Brain microvascular endothelial cell (primary cell): Measurements from ENCODE around the gene SOCS7.

ENCODE experiments used
- DNase-seq: peaks from one replicate; pipeline ENCODE4 v3.0.0-alpha.2; 2020
- H3K27ac ChIP-seq: fragments of 250-450 bp; sonication (Bioruptor Pico); 2 replicates; pipeline ENCODE4 v1.5.1; 2020; ENCODE audit warnings: mild to moderate bottlenecking, moderate library complexity
- H3K27me3 ChIP-seq: fragments of 250-450 bp; sonication (Bioruptor Pico); replicated peaks from 2 replicates; pipeline ENCODE4 v1.5.1; 2020; ENCODE audit warnings: mild to moderate bottlenecking
- H3K36me3 ChIP-seq: fragments of 250-450 bp; sonication (Bioruptor Pico); replicated peaks from 2 replicates; pipeline ENCODE4 v1.5.1; 2020; ENCODE audit warnings: mild to moderate bottlenecking
- H3K4me3 ChIP-seq: 2 replicates; pipeline ENCODE4 v1.5.1; 2011; ENCODE audit warnings: low read depth, mild to moderate bottlenecking, control low read depth, low read length, moderate library complexity
- CTCF ChIP-seq: IDR thresholded peaks from 2 replicates; pipeline ENCODE4 v1.5.1; 2011; ENCODE audit warnings: low read depth, mild to moderate bottlenecking, moderate library complexity, low read length, control low read depth, inconsistent platforms; ENCODE audit errors: missing control alignments
- in situ Hi-C: cut with HindIII; loops from 2 replicates; pipeline ENCODE4 v1.10.0; 2017; ENCODE audit warnings: low sequenced_read_pairs, low pct_ligation_motif_present

The SOCS7 gene

DNA sequence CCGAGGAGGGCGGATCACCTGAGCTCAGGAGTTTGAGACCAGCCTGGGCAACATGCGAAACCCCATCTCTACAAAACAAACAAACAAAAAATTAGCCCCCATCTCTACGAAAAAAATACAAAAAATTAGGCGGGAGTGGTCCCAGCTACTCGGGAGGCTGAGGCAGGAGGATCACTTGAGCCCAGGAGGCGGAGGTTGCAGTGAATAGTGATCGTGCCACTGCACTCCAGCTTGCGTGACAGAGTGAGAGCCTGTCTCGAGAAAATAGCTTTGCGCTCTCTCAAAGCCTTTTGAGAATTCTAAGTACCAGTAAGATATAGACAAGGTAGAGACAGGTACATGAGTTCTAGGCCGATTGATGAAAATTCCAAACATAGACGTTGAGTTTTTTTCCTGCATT, 2.0 kb downstream of the SOCS7 start:
- TF ChIP-seq CTCF, result no peak
- Histone ChIP-seq H3K4me3 (no peak overlapping the region), H3K27me3 (no peaks in the 10 kb centered on the region), H3K27ac (no peak overlapping the region), H3K36me3 (no peaks in the 10 kb centered on the region)
- no peak for DNase-seq
- in situ Hi-C loops, result no loop called here

DNA sequence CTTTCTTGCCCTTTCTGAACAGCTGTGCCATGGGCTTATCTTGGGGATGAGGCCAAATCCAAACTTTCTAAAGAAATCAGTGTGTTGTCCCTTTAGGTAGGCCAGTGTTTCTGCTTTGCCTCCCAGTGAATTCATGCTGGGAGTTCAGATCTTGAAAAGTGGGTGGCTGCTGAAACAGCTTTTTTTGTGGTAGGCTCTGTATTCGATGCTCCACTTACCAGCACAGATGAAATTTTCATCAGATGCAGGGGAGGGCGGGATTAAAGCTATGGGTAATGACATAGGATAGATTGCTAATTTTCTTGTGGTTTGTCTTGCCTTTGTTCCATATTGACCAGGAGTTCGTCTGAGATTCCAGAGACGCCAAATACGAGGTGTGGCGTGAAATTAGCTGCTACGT, 2.8 kb downstream of the SOCS7 start:
- no peak for TF ChIP-seq CTCF
- no peak for DNase-seq
- H3K4me3 ChIP-seq, result no peak overlapping the region
- H3K27me3 ChIP-seq, result no peaks in the 10 kb centered on the region
- H3K27ac ChIP-seq, result no peak overlapping the region
- H3K36me3 ChIP-seq, result no peaks in the 10 kb centered on the region
- in situ Hi-C loops, result no loop called here

DNA sequence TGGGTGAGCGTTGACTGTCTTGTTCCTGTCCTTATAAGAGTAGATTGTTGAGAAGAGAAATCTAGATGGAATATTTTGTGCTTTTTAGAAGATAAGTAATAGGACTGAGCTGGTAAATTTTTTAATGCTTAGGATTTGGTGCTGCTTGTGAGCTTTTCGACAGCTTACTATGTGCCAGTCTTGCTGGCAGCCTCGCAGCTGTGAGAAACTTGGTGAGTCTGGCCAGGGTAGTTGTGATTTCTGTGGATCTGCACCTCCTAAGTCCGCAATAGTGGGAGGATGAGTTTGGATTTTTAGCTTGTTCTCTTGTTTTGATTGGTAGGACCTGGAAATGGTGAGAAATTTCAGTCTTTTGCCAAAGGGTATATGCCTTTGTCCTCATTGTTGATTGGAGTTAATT, 3.6 kb downstream of the SOCS7 start:
- Histone ChIP-seq H3K27ac (no peak overlapping the region), H3K4me3 (no peak overlapping the region), H3K36me3 (no peaks in the 10 kb centered on the region), H3K27me3 (no peaks in the 10 kb centered on the region)
- no peak for DNase-seq
- TF ChIP-seq CTCF, result no peak
- in situ Hi-C loops, result no loop called here

- H3K27me3 ChIP-seq, result no peaks in the 10 kb centered on the region
- in situ Hi-C loops, result no loop called here
- H3K36me3 ChIP-seq, result no peaks in the 10 kb centered on the region
- no peak for TF ChIP-seq CTCF
- no peak for DNase-seq
- H3K4me3 ChIP-seq, result no peak overlapping the region
- no peak overlapping the region for H3K27ac ChIP-seq
These were observed 6.0 kb downstream of the SOCS7 start for GRCh38 chr17:38357486-38358123.

DNA sequence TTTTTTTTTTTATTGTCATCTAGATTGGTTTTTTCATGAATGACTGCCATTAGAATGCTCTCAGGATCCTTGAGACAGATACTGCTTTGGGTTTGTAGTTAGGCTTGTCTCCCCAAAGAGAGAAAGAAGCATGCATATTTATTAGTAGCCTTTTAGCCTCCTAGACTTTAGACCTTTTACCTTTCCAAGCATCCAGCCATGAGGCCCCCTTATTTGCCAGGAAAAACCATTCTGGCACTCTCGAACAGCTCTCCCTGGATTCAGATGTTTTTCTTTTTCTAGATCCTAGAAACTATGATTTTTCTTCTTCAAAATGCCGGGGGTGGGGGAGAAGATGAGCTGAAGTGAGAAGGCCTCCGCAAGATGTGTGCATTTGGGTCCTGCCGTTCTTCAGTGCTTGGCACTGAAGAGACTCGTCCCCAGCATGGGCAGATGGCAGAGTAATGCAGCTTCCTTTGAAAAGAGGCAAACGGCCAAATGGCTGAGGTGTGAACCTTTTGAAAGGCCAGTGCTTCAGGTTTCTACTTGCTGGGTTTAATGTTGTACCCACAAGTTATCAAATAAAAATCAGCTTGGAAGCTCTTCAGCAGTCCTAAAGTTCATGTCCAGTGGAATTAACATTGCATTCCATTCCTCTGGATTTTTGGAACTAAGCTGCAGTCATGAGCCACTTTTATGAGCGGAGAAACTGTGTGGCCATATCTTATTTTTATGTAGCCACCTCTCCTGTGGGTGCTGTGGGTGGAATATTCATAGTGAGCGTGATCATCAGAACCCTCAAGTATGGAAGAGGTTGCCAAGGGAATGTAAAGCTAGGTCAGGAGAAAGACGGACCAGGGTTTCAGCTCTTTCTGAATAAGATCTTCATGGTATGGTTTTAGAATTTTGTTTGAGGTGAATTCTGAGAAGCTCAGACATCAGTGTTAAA, 7.2 kb downstream of the SOCS7 start:
- Histone ChIP-seq H3K36me3 (no peaks in the 10 kb centered on the region), H3K27me3 (no peaks in the 10 kb centered on the region), H3K27ac (no peak overlapping the region), H3K4me3 (no peak overlapping the region)
- DNase-seq, result no peak
- in situ Hi-C loops, result no loop called here
- no peak for TF ChIP-seq CTCF
